Heart left ventricle (tissue), 13 donors: ENCODE measurements around the gene ATXN8OS.

Experiments
- POLR2A ChIP-seq, 2 donors: fragments of 450-650 bp; IDR thresholded peaks; one replicate each; pipeline ENCODE4 v1.6.1; 2017; ENCODE audit warnings: antibody characterized with exemption in 2 of 2, mild to moderate bottlenecking in 2 of 2, moderate library complexity in 2 of 2
- TF ChIP-seq, protein P1 (sequence below), 12 donors: fragments of 200-600 bp; sonication (generic) in 4 of 12; IDR thresholded peaks; one replicate each; pipeline versions ENCODE4 v1.5.0 to v1.8.0; 2018 to 2022; ENCODE audit warnings: antibody characterized with exemption in 12 of 12, mild to moderate bottlenecking in 5 of 12
- donor health status: ischemic (EF 13 %, LVEDD 7.1; RV severe dilation, severe dysfunction).
- donor health status: DM: no; HTN: yes; CAD: no.
- donor health status: DM: no; HTN: no; CAD: no.
- donor health status: ischemic (EF 25% LVEDD 6.9; RV normal size, moderate dysfunction).
- donor health status: ischemic (EF 25% LVEDD 5.7; RV mildly dilated, moderate dysfunction).
- donor health status: ischemic (EF 35%, LVEDD 5.7; RV mildly dilated, moderate dysfunction).
- donor health status: nonischemic (EF 11% LVEDD 7.7; RV severe dilation, severe dysfunction).
- donor health status: DM: yes; HTN: yes; CAD: no.
- donor health status: PGD.
- donor health status: ischemic (EF 29% LVEDD 5.4; RV normal size, mild dysfunction).
- donor health status: nonischemic (EF 23%, LVEDD 6.1; RV moderate dilation, normal function).

GRCh38 chr13:70107125-70107497, 515 bp upstream of the ATXN8OS start:
- TF ChIP-seq, protein P1, sequence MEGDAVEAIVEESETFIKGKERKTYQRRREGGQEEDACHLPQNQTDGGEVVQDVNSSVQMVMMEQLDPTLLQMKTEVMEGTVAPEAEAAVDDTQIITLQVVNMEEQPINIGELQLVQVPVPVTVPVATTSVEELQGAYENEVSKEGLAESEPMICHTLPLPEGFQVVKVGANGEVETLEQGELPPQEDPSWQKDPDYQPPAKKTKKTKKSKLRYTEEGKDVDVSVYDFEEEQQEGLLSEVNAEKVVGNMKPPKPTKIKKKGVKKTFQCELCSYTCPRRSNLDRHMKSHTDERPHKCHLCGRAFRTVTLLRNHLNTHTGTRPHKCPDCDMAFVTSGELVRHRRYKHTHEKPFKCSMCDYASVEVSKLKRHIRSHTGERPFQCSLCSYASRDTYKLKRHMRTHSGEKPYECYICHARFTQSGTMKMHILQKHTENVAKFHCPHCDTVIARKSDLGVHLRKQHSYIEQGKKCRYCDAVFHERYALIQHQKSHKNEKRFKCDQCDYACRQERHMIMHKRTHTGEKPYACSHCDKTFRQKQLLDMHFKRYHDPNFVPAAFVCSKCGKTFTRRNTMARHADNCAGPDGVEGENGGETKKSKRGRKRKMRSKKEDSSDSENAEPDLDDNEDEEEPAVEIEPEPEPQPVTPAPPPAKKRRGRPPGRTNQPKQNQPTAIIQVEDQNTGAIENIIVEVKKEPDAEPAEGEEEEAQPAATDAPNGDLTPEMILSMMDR (IDR thresholded peaks at IDR 0.05): no peak
- no peak for TF ChIP-seq POLR2A (IDR thresholded peaks at IDR 0.05)
